Measurements from ENCODE around the gene SP140L.

DNA sequence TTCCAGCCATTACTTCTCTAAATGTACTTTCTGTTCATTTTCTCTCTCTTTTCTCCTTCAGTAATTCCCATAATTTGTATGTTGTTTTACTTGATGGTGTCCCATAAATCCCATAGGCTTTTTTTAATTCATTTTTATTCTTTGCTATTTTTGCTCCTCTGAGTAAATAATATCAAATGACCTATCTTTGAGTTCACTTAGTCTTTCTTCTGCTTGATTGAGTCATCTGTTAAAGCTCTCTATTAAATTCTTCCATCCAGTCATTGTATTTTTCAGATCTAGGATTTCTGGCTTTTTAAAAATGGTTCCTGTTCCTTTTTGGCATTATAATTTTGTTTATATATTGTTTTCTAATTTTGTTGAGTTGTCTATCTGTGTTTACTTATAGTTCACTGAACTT lies 102.5 kb downstream of the SP140L start:
- TF ChIP-seq TAF1 (IDR thresholded peaks at IDR 0.05; ENCODE audit: borderline replicate concordance, insufficient read depth, low read length) (no peak), POLR2AphosphoS5 (IDR thresholded peaks at IDR 0.05; ENCODE audit: low read depth, low read length) (no peak), SIN3A (IDR thresholded peaks at IDR 0.05; ENCODE audit: borderline replicate concordance, insufficient read depth, low read length) (no peak), FOXP2 (optimal IDR thresholded peaks at IDR 0.05; ENCODE audit: borderline replicate concordance, extremely low read depth, extremely low read length, insufficient read depth) (no peak)
- TF ChIP-seq, protein P1, sequence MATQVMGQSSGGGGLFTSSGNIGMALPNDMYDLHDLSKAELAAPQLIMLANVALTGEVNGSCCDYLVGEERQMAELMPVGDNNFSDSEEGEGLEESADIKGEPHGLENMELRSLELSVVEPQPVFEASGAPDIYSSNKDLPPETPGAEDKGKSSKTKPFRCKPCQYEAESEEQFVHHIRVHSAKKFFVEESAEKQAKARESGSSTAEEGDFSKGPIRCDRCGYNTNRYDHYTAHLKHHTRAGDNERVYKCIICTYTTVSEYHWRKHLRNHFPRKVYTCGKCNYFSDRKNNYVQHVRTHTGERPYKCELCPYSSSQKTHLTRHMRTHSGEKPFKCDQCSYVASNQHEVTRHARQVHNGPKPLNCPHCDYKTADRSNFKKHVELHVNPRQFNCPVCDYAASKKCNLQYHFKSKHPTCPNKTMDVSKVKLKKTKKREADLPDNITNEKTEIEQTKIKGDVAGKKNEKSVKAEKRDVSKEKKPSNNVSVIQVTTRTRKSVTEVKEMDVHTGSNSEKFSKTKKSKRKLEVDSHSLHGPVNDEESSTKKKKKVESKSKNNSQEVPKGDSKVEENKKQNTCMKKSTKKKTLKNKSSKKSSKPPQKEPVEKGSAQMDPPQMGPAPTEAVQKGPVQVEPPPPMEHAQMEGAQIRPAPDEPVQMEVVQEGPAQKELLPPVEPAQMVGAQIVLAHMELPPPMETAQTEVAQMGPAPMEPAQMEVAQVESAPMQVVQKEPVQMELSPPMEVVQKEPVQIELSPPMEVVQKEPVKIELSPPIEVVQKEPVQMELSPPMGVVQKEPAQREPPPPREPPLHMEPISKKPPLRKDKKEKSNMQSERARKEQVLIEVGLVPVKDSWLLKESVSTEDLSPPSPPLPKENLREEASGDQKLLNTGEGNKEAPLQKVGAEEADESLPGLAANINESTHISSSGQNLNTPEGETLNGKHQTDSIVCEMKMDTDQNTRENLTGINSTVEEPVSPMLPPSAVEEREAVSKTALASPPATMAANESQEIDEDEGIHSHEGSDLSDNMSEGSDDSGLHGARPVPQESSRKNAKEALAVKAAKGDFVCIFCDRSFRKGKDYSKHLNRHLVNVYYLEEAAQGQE (IDR thresholded peaks at IDR 0.05; ENCODE audit: insufficient read depth in 1 of 2, low read depth in 2 of 2, low read length in 2 of 2): no peak

Data from PFSK-1 (cell line).